RWPE2 (cell line): ENCODE results near the gene SCGB3A1.

ENCODE experiments used
- ATAC-seq: fragments of 200-7000 bp; cut with Tn5 transposase; 3 replicates; pipeline ENCODE4 v1.9.1; 2021; ENCODE audit warnings: low read depth
- DNase-seq: peaks from one replicate; pipeline ENCODE4 v3.0.0-alpha.2; 2020; ENCODE audit warnings: low spot score
- H3K27ac ChIP-seq: fragments of 450-650 bp; 2 replicates; pipeline ENCODE4 v1.5.1; 2017; ENCODE audit warnings: mild to moderate bottlenecking; ENCODE audit not compliant: poor library complexity, severe bottlenecking
- H3K27me3 ChIP-seq: fragments of 250-450 bp; sonication (Bioruptor Pico); 2 replicates; pipeline ENCODE4 v1.5.1; 2021; ENCODE audit warnings: mild to moderate bottlenecking, moderate library complexity; ENCODE audit not compliant: insufficient read depth, poor library complexity, severe bottlenecking
- H3K36me3 ChIP-seq: fragments of 250-450 bp; sonication (Bioruptor Pico); 2 replicates; pipeline ENCODE4 v1.5.1; 2020; ENCODE audit warnings: low read depth, mild to moderate bottlenecking, moderate library complexity
- H3K4me1 ChIP-seq: fragments of 250-450 bp; sonication (Bioruptor Pico); 2 replicates; pipeline ENCODE4 v1.5.1; 2021; ENCODE audit warnings: mild to moderate bottlenecking, moderate library complexity; ENCODE audit not compliant: insufficient read depth, poor library complexity, severe bottlenecking
- H3K4me3 ChIP-seq: fragments of 250-450 bp; sonication (Bioruptor Pico); 2 replicates; pipeline ENCODE4 v1.5.1; 2021; ENCODE audit warnings: mild to moderate bottlenecking, moderate library complexity; ENCODE audit not compliant: severe bottlenecking
- H3K9me3 ChIP-seq: fragments of 250-450 bp; sonication (Bioruptor Pico); 2 replicates; pipeline ENCODE4 v1.5.1; 2021; ENCODE audit warnings: mild to moderate bottlenecking, moderate library complexity; ENCODE audit not compliant: severe bottlenecking
- TF ChIP-seq, protein P1 (sequence below): fragments of 450-650 bp; IDR thresholded peaks from one replicate; pipeline ENCODE4 v1.5.1; 2017; ENCODE audit warnings: mild to moderate bottlenecking, moderate library complexity; ENCODE audit not compliant: poor library complexity, severe bottlenecking

Gene SCGB3A1

DNA sequence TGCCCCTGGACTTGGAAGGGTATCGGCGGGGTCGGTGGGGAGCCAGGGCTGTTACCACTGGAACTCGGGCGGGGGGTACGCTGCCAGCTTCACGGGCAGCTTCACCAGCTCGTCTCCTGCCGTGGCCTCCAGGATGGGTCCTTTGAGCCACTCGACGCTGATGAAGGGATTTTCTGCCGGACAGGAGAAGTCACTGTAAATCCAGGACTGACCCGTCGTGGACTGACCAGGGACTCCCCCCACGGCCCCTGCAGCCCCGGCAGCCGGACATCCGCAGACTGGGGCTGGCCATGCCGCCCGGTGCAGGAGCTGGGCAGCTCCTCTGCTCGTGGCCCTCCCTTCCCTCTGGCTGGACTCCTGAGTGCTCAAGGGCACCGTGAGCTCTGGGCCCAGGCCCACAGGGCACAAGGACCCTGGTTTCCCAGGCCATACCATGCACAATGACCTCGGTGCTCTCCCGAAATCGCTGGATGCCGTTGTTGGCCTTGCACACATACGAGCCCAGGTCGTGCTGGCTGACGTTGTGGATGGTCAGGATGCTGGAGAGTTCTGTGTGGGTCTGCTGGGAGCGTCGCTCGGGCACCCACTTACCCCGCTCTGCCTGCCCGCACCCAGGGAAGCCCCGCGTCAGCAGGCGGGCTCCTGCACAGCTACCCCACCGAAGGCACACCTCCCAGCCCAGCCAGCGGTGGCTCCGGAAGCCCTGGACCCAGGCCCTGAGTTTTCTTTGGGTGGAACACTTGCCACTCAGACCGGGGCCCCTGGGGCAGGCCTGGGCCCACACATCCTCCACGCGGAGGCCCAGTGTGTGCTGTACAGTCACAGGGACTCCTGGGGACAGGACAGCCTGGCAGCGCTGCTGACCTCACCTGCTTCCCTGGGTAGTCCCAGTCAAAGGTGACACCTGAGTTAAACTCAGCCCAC lies 37.8 kb upstream of the SCGB3A1 start:
- Histone ChIP-seq H3K4me1 (no peaks in the 10 kb centered on the region), H3K9me3 (no peaks in the 10 kb centered on the region), H3K27me3 (peaks cover 11% of the 10 kb centered on the region), H3K36me3 (no peaks in the 10 kb centered on the region), H3K4me3 (no peak overlapping the region), H3K27ac (no peak overlapping the region)
- ATAC-seq (no peak), DNase-seq (no peak)
- TF ChIP-seq, protein P1, sequence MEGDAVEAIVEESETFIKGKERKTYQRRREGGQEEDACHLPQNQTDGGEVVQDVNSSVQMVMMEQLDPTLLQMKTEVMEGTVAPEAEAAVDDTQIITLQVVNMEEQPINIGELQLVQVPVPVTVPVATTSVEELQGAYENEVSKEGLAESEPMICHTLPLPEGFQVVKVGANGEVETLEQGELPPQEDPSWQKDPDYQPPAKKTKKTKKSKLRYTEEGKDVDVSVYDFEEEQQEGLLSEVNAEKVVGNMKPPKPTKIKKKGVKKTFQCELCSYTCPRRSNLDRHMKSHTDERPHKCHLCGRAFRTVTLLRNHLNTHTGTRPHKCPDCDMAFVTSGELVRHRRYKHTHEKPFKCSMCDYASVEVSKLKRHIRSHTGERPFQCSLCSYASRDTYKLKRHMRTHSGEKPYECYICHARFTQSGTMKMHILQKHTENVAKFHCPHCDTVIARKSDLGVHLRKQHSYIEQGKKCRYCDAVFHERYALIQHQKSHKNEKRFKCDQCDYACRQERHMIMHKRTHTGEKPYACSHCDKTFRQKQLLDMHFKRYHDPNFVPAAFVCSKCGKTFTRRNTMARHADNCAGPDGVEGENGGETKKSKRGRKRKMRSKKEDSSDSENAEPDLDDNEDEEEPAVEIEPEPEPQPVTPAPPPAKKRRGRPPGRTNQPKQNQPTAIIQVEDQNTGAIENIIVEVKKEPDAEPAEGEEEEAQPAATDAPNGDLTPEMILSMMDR, result no peak

- Histone ChIP-seq H3K4me3 (no peak overlapping the region), H3K27ac (no peak overlapping the region), H3K4me1 (no peaks in the 10 kb centered on the region), H3K36me3 (no peaks in the 10 kb centered on the region), H3K27me3 (peaks cover 11% of the 10 kb centered on the region), H3K9me3 (no peaks in the 10 kb centered on the region)
- ATAC-seq, result no peak
- TF ChIP-seq, protein P1, result no peak
- DNase-seq, result no peak
Observed at GRCh38 chr5:180628211-180628610, 36.9 kb upstream of the SCGB3A1 start.

GRCh38 chr5:180627386-180628120 lies 36.3 kb upstream of the SCGB3A1 start:
- Histone ChIP-seq H3K4me3 (no peak overlapping the region), H3K27me3 (peaks cover 11% of the 10 kb centered on the region), H3K27ac (no peak overlapping the region), H3K4me1 (no peaks in the 10 kb centered on the region), H3K9me3 (no peaks in the 10 kb centered on the region), H3K36me3 (no peaks in the 10 kb centered on the region)
- ATAC-seq, result no peak
- TF ChIP-seq, protein P1, result no peak
- no peak for DNase-seq

- Histone ChIP-seq H3K4me1 (no peaks in the 10 kb centered on the region), H3K4me3 (no peak overlapping the region), H3K9me3 (no peaks in the 10 kb centered on the region), H3K27ac (no peak overlapping the region), H3K27me3 (peaks cover 11% of the 10 kb centered on the region), H3K36me3 (no peaks in the 10 kb centered on the region)
- DNase-seq (no peak), ATAC-seq (no peak)
- TF ChIP-seq, protein P1, result no peak
Observed at GRCh38 chr5:180626661-180627385, 35.5 kb upstream of the SCGB3A1 start.
